ENCODE data around the gene UNC50.

UNC50 gene

GRCh38 chr2:98601532-98602132 is 6.8 kb upstream of the UNC50 start:
- peak; percentile 69 for TF ChIP-seq CTCF (IDR thresholded peaks at IDR 0.05; ENCODE audit: low read depth, low read length)
- DNase-seq = peak; percentile 34
- H3K36me3 ChIP-seq = peaks cover 2% of the 10 kb centered on the region; the same call in 1 of the 2 replicates
- H3K27me3 ChIP-seq = no peaks in the 10 kb centered on the region
- H3K9me3 ChIP-seq = no peaks in the 10 kb centered on the region
- no peaks in the 10 kb centered on the region for H3K4me1 ChIP-seq
- H3K4me3 ChIP-seq (ENCODE audit: low read depth, low read length) = no peak overlapping the region

- no peak for TF ChIP-seq CTCF (IDR thresholded peaks at IDR 0.05; ENCODE audit: low read depth, low read length)
- H3K36me3 ChIP-seq = peaks cover 2% of the 10 kb centered on the region; the same call in 1 of the 2 replicates
- no peaks in the 10 kb centered on the region for H3K27me3 ChIP-seq
- DNase-seq = no peak
- no peaks in the 10 kb centered on the region for H3K4me1 ChIP-seq
- no peaks in the 10 kb centered on the region for H3K9me3 ChIP-seq
- no peak overlapping the region for H3K4me3 ChIP-seq (ENCODE audit: low read depth, low read length)
Measured at GRCh38 chr2:98604547-98604946, 3.8 kb upstream of the UNC50 start.

GRCh38 chr2:98605076-98605475 is 3.3 kb upstream of the UNC50 start:
- no peak for TF ChIP-seq CTCF (IDR thresholded peaks at IDR 0.05; ENCODE audit: low read depth, low read length)
- no peak for DNase-seq
- H3K4me3 ChIP-seq (ENCODE audit: low read depth, low read length) = no peak overlapping the region
- no peaks in the 10 kb centered on the region for H3K9me3 ChIP-seq
- H3K4me1 ChIP-seq = no peaks in the 10 kb centered on the region
- no peaks in the 10 kb centered on the region for H3K27me3 ChIP-seq
- peaks cover 2% of the 10 kb centered on the region; the same call in 1 of the 2 replicates for H3K36me3 ChIP-seq

GRCh38 chr2:98606431-98606830 is 2.0 kb upstream of the UNC50 start:
- H3K9me3 ChIP-seq = no peaks in the 10 kb centered on the region
- no peaks in the 10 kb centered on the region for H3K27me3 ChIP-seq
- H3K36me3 ChIP-seq = peaks cover under 1% of the 10 kb centered on the region; the same call in 1 of the 2 replicates
- no peaks in the 10 kb centered on the region for H3K4me1 ChIP-seq
- no peak for DNase-seq
- no peak overlapping the region for H3K4me3 ChIP-seq (ENCODE audit: low read depth, low read length)
- TF ChIP-seq CTCF (IDR thresholded peaks at IDR 0.05; ENCODE audit: low read depth, low read length) = no peak

GRCh38 chr2:98607104-98607503 is 1.3 kb upstream of the UNC50 start:
- DNase-seq = no peak
- Histone ChIP-seq H3K4me3 (ENCODE audit: low read depth, low read length) (peak overlapping the region; percentile 87), H3K9me3 (no peaks in the 10 kb centered on the region), H3K27me3 (no peaks in the 10 kb centered on the region), H3K4me1 (no peaks in the 10 kb centered on the region), H3K36me3 (no peaks in the 10 kb centered on the region)
- TF ChIP-seq CTCF (IDR thresholded peaks at IDR 0.05; ENCODE audit: low read depth, low read length) = no peak

GRCh38 chr2:98607741-98608115 is 661 bp upstream of the UNC50 start:
- DNase-seq = no peak
- H3K4me1 ChIP-seq = no peaks in the 10 kb centered on the region
- H3K9me3 ChIP-seq = no peaks in the 10 kb centered on the region
- no peaks in the 10 kb centered on the region for H3K27me3 ChIP-seq
- no peaks in the 10 kb centered on the region for H3K36me3 ChIP-seq
- peak overlapping the region; percentile 87 for H3K4me3 ChIP-seq (ENCODE audit: low read depth, low read length)
- TF ChIP-seq CTCF (IDR thresholded peaks at IDR 0.05; ENCODE audit: low read depth, low read length) = no peak
